ENCODE measurements around the gene NSMF.

NSMF gene

GRCh38 chr9:137459152-137459600 is at the start of gene NSMF:
NSMF (minus strand) TSS chr9:137459334; CDS start chr9:137459102, 232 bp downstream.
- FAIRE-seq: no peak

GRCh38 chr9:137506702-137507171 is 47.6 kb upstream of the NSMF start:
- no peak for FAIRE-seq

GRCh38 chr9:137506274-137506673 is 47.1 kb upstream of the NSMF start:
- no peak for FAIRE-seq

- no peak for FAIRE-seq
These were observed 46.4 kb upstream of the NSMF start for GRCh38 chr9:137505421-137506140.

GRCh38 chr9:137504432-137504777 is 45.3 kb upstream of the NSMF start:
- FAIRE-seq: no peak

- no peak for FAIRE-seq
These were observed 43.1 kb upstream of the NSMF start for GRCh38 chr9:137502008-137502911.

- FAIRE-seq: no peak
These were observed 42.3 kb upstream of the NSMF start for GRCh38 chr9:137501457-137501856.

GRCh38 chr9:137500666-137501397 is 41.7 kb upstream of the NSMF start:
- no peak for FAIRE-seq

GRCh38 chr9:137499858-137500661 is 40.9 kb upstream of the NSMF start:
- FAIRE-seq: no peak

GRCh38 chr9:137499416-137499815 is 40.3 kb upstream of the NSMF start:
- FAIRE-seq: no peak

GRCh38 chr9:137498720-137499150 is 39.6 kb upstream of the NSMF start:
- no peak for FAIRE-seq

- no peak for FAIRE-seq
These were observed 39.0 kb upstream of the NSMF start for GRCh38 chr9:137497921-137498719.

- FAIRE-seq: no peak
These were observed 37.7 kb upstream of the NSMF start for GRCh38 chr9:137496601-137497375.

- FAIRE-seq: no peak
These were observed 35.6 kb upstream of the NSMF start for GRCh38 chr9:137494550-137495351.

- no peak for FAIRE-seq
These were observed 35.0 kb upstream of the NSMF start for GRCh38 chr9:137494104-137494544.

- no peak for FAIRE-seq
These were observed 34.4 kb upstream of the NSMF start for GRCh38 chr9:137493364-137494103.

- FAIRE-seq: no peak
These were observed 33.6 kb upstream of the NSMF start for GRCh38 chr9:137492464-137493363.

All from G401.6 (cell line).